NCI-H345 (cell line): ENCODE data around the gene TBC1D24.
"Not testable (repeated sequence)": the region's sequence is repeated elsewhere in the genome, so short reads cannot be mapped to it uniquely, and the experiment has no call there.

Experiments
- DNase-seq: peaks from one replicate; lab custom pipeline; 2025; lab: John Stamatoyannopoulos, UW

TBC1D24 gene

GRCh38 chr16:2533142-2533755, 58.3 kb downstream of the TBC1D24 start:
- DNase-seq, result not testable (repeated sequence)

GRCh38 chr16:2533912-2534311, 59.0 kb downstream of the TBC1D24 start:
- DNase-seq, result no peak

GRCh38 chr16:2534335-2534734, 59.4 kb downstream of the TBC1D24 start:
- DNase-seq, result not testable (repeated sequence)

- DNase-seq, result no peak
These were observed 60.7 kb downstream of the TBC1D24 start for GRCh38 chr16:2535625-2536013.

- peak; percentile 98 for DNase-seq
These were observed 62.8 kb downstream of the TBC1D24 start, which contains the start of gene PDPK1 for GRCh38 chr16:2537451-2538379. TSS of gene PDPK1 (plus strand) at chr16:2538021. CDS start at chr16:2538113, 92 bp downstream.

- DNase-seq, result not testable (repeated sequence)
These were observed 64.4 kb downstream of the TBC1D24 start for GRCh38 chr16:2539192-2539844.

DNA sequence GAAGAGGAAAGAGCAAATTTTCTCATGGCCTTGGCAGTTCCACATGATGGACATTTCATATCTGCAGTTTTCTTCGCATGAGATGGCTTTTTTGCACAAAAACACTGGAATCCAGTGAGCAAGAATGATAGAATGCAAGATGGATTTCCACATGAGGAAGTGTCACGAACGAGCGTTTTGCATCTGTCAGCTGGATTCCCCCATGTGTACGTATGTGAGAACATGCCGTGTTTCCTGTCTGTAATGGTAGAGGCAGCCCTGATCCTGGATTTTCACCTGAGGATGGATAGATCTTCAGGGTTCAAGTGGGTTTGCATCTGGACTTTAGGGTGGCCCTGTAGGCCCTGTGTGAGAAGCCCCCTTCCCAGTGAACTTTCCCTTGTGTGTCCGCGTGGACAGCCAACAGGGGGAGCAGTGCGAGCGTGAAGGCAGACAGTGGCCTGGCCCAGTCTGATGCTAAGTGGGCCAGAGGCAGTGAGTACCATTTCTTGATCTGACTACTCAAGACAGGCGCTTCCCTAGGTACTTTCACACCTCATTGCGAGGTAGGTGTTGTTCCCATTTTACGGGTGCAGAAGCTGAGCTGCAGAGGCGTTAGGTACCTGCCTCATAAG, 65.0 kb downstream of the TBC1D24 start:
- not testable (repeated sequence) for DNase-seq

GRCh38 chr16:2540912-2541311, 66.0 kb downstream of the TBC1D24 start:
- DNase-seq, result not testable (repeated sequence)

GRCh38 chr16:2541409-2541808, 66.5 kb downstream of the TBC1D24 start:
- DNase-seq, result not testable (repeated sequence)

GRCh38 chr16:2543771-2544170, 68.8 kb downstream of the TBC1D24 start:
- DNase-seq, result not testable (repeated sequence)

GRCh38 chr16:2550283-2550878, 75.5 kb downstream of the TBC1D24 start:
- not testable (repeated sequence) for DNase-seq

DNA sequence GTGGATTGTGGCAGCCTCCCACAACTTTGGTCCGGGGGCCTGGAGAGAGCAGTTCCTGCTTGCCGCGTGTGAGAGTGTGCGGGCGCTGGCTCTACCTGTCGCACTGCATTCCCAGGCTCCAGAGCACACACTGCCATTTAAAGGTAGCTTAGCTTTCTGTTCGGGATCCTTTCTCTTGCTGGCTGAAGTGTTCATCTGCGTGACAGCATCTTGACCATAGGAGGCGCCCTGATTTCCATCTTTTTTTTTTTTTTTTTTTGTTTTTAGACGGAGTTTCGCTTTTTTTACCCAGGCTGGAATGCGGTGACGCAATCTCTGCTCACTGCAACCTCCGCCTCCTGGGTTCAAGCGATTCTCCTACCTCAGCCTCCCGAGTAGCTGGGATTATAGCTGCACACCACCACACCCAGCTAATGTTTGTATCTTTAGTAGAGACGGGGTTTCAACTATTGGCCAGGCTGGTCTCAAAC, 76.5 kb downstream of the TBC1D24 start:
- DNase-seq, result not testable (repeated sequence)

DNA sequence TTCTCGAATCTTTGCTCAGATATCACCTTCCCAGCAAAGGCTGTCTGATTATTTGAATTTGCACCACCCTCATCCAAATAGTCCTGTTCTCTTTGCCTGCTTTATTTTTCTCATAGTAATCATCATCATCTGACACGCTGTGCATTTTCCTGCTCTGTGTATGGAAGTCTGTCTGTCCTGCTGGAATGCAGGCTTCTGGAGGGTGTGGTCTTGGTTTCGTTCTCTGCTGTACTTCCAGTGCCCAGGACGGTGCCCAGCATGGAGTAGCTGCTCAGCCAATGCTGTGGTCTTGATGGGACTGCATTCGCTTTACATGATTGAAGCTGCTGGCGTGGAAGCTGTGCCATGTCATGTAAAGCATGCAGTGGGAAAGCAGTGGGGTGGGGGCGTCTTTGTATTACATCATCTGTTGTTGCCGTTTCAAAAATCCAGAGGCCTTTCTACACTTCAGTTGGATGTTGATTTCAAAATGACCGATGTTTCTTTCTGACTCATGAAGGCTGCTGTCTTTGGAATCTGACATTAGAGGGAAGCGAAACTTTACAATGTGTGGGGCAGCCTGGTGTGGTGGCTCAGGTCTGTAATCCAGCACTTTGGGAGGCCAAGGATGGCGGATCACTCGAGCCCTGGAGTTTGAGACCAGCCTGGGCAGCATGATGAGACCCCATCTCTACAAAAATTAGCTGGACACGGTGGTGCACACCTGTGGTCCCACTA, 79.9 kb downstream of the TBC1D24 start:
- not testable (repeated sequence) for DNase-seq
